ENCODE measurements around the gene ACP5. TPM values are rescaled to one million over a fixed set of nuclear protein-coding genes. Genes with fewer than 3 reads are reported as not detected.

Gene ACP5
- total RNA-seq, 1 donor from 2014 or later = 24.8 TPM

- H3K27me3 ChIP-seq (ENCODE audit: control insufficient read depth, insufficient read depth, low read length) = peaks cover 5% of the 10 kb centered on the region
- TF ChIP-seq, protein P1, sequence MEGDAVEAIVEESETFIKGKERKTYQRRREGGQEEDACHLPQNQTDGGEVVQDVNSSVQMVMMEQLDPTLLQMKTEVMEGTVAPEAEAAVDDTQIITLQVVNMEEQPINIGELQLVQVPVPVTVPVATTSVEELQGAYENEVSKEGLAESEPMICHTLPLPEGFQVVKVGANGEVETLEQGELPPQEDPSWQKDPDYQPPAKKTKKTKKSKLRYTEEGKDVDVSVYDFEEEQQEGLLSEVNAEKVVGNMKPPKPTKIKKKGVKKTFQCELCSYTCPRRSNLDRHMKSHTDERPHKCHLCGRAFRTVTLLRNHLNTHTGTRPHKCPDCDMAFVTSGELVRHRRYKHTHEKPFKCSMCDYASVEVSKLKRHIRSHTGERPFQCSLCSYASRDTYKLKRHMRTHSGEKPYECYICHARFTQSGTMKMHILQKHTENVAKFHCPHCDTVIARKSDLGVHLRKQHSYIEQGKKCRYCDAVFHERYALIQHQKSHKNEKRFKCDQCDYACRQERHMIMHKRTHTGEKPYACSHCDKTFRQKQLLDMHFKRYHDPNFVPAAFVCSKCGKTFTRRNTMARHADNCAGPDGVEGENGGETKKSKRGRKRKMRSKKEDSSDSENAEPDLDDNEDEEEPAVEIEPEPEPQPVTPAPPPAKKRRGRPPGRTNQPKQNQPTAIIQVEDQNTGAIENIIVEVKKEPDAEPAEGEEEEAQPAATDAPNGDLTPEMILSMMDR (IDR thresholded peaks at IDR 0.05; ENCODE audit: insufficient read depth, low read length, poor library complexity, severe bottlenecking) = no peak
- no peaks in the 10 kb centered on the region for H3K36me3 ChIP-seq (ENCODE audit: control insufficient read depth, insufficient read depth, low read length)
- no peak for DNase-seq (ENCODE audit: low read depth)
- no peak overlapping the region for H3K4me3 ChIP-seq (ENCODE audit: low read depth, low read length)
These were observed 36.8 kb downstream of the ACP5 start for GRCh38 chr19:11540645-11541044.

- no peak for DNase-seq (ENCODE audit: low read depth)
- H3K4me3 ChIP-seq (ENCODE audit: low read depth, low read length) = no peak overlapping the region
- peaks cover 5% of the 10 kb centered on the region for H3K27me3 ChIP-seq (ENCODE audit: control insufficient read depth, insufficient read depth, low read length)
- TF ChIP-seq, protein P1 (IDR thresholded peaks at IDR 0.05; ENCODE audit: insufficient read depth, low read length, poor library complexity, severe bottlenecking) = no peak
- no peaks in the 10 kb centered on the region for H3K36me3 ChIP-seq (ENCODE audit: control insufficient read depth, insufficient read depth, low read length)
These were observed 37.7 kb downstream of the ACP5 start for GRCh38 chr19:11539495-11540365.

- DNase-seq (ENCODE audit: low read depth) = no peak
- H3K36me3 ChIP-seq (ENCODE audit: control insufficient read depth, insufficient read depth, low read length) = no peaks in the 10 kb centered on the region
- H3K4me3 ChIP-seq (ENCODE audit: low read depth, low read length) = no peak within 1 kb of the TSS
- TF ChIP-seq, protein P1 (IDR thresholded peaks at IDR 0.05; ENCODE audit: insufficient read depth, low read length, poor library complexity, severe bottlenecking) = no peak
- H3K27me3 ChIP-seq (ENCODE audit: control insufficient read depth, insufficient read depth, low read length) = peaks cover 5% of the 10 kb centered on the region
These were observed 39.0 kb downstream of the ACP5 start, which contains the start of gene CNN1 for GRCh38 chr19:11538232-11539036. CNN1 (plus strand) TSS chr19:11538851; CDS start chr19:11538928, 77 bp downstream.

- TF ChIP-seq, protein P1 (IDR thresholded peaks at IDR 0.05; ENCODE audit: insufficient read depth, low read length, poor library complexity, severe bottlenecking) = peak; percentile 73
- no peaks in the 10 kb centered on the region for H3K36me3 ChIP-seq (ENCODE audit: control insufficient read depth, insufficient read depth, low read length)
- no peak for DNase-seq (ENCODE audit: low read depth)
- peak overlapping the region; percentile 21 for H3K4me3 ChIP-seq (ENCODE audit: low read depth, low read length)
- peaks cover 5% of the 10 kb centered on the region for H3K27me3 ChIP-seq (ENCODE audit: control insufficient read depth, insufficient read depth, low read length)
These were observed 41.5 kb downstream of the ACP5 start for GRCh38 chr19:11535792-11536595.

GRCh38 chr19:11534948-11535347 is 42.5 kb downstream of the ACP5 start:
- DNase-seq (ENCODE audit: low read depth) = no peak
- H3K27me3 ChIP-seq (ENCODE audit: control insufficient read depth, insufficient read depth, low read length) = peaks cover 5% of the 10 kb centered on the region
- TF ChIP-seq, protein P1 (IDR thresholded peaks at IDR 0.05; ENCODE audit: insufficient read depth, low read length, poor library complexity, severe bottlenecking) = no peak

More at GRCh38 chr19:11534948-11535347, 42.5 kb downstream of the ACP5 start:
- H3K36me3 ChIP-seq (ENCODE audit: control insufficient read depth, insufficient read depth, low read length) = no peaks in the 10 kb centered on the region
- no peak overlapping the region for H3K4me3 ChIP-seq (ENCODE audit: low read depth, low read length)
